HFF-Myc (cell line): Measurements from ENCODE around the gene ABCA13.

ENCODE experiments used
- DNase-seq: peaks from one replicate; pipeline ENCODE4 v3.0.0-alpha.2; 2011; ENCODE audit warnings: low read depth; ENCODE audit errors: extremely low read depth
- H3K4me3 ChIP-seq: replicated peaks from 2 replicates; pipeline ENCODE4 v1.5.1; 2011; ENCODE audit warnings: low read depth, mild to moderate bottlenecking, control low read depth, low read length
- TF ChIP-seq, protein P1 (sequence below): IDR thresholded peaks from 2 replicates; pipeline ENCODE4 v1.5.1; 2012; ENCODE audit warnings: mild to moderate bottlenecking, low read depth, low read length, control low read depth; ENCODE audit errors: missing control alignments

ABCA13 gene

DNA sequence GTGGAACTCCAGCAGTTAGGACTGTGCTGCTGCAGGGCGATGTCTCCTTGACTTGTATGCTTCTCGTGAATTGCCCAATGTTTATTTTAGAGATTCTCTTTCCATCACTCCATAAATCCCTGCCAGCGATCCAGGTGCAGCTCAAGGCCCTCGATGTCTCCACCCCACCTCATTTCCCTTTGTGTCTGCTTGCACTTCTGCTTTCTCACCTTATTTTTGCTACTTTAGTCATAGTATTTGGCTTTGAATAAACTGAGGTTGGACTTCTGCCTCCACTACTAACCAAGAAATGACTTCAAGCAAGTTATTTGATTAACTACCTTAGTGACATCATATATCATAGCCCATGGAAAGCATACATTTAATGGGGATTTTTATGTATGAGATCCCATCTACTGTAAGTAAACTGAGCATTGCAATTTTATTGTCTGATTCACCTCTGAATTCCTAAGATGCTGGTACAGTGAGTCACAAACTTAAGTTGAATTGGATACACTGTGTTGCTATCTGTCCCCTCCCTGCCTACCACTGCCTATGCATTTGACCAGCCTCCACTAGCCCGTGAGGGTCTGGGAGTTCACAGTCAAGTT, 255.8 kb downstream of the ABCA13 start:
- TF ChIP-seq, protein P1, sequence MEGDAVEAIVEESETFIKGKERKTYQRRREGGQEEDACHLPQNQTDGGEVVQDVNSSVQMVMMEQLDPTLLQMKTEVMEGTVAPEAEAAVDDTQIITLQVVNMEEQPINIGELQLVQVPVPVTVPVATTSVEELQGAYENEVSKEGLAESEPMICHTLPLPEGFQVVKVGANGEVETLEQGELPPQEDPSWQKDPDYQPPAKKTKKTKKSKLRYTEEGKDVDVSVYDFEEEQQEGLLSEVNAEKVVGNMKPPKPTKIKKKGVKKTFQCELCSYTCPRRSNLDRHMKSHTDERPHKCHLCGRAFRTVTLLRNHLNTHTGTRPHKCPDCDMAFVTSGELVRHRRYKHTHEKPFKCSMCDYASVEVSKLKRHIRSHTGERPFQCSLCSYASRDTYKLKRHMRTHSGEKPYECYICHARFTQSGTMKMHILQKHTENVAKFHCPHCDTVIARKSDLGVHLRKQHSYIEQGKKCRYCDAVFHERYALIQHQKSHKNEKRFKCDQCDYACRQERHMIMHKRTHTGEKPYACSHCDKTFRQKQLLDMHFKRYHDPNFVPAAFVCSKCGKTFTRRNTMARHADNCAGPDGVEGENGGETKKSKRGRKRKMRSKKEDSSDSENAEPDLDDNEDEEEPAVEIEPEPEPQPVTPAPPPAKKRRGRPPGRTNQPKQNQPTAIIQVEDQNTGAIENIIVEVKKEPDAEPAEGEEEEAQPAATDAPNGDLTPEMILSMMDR, result no peak
- no peak for DNase-seq
- H3K4me3 ChIP-seq, result no peak overlapping the region

DNA sequence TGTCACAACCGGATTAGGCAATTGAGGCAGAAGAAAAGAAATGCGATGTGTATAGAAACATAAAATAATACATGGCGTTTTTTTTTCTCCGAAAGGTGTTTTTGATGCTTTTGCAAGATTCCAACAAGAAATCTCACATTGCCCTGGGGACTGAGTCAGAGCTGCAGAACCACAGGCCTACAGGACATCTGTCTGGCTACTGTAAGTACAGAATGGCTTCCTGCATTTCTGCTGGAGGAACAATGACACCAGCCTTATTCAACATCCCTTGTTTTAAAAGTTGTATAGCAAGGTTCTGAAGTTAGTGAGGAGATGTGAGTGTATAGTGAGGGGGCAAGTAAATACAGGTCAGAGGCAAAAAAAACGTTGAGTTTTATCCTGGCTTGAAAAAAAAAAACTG, 256.4 kb downstream of the ABCA13 start:
- TF ChIP-seq, protein P1, result no peak
- H3K4me3 ChIP-seq, result no peak overlapping the region
- no peak for DNase-seq

DNA sequence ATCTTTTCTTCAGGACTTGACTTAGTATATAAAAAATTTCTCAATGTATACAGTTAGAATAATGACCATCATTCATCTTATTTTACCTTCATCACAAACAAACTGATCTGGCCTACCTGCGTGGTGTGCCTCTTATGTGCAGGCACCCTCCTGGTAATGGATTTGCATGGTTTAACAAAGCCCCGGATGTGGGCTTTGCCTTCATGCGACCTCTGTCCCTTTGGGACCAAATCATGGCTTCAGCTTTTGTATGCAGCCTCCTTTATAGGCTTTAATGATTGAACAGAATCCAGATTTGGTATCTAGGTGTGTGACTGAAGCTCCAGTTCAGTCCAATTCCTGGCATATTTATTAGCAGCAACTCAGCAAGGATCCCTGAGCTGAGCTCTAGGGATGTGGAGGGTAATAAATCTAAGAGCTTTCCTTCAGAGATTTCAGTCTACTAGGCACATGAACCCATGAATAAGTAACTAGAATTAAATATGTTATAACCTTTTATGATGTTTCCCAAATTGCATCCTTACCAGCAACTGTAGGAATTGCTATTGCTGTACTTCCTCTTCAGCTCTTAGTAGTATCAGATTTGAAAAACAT, 256.9 kb downstream of the ABCA13 start:
- no peak overlapping the region for H3K4me3 ChIP-seq
- no peak for DNase-seq
- TF ChIP-seq, protein P1, result no peak

DNA sequence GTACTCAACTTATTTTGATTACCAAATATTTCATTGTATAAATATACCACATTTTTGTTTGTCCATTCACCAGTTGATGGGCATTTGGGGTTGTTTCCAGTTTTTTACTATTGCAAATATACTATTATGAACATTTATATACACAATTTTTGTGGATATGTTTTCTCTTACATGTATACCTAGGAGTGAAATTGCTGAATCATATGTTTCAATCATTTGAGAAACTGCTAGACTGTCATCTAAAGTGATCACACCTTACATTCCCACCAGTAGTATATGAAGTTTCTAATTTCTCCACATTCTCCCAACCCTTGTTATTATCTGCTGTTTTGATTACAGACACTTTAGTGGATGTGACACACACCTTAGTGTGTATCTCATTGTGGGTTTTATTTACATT, 257.9 kb downstream of the ABCA13 start:
- DNase-seq, result no peak
- H3K4me3 ChIP-seq, result no peak overlapping the region
- TF ChIP-seq, protein P1, result no peak

DNA sequence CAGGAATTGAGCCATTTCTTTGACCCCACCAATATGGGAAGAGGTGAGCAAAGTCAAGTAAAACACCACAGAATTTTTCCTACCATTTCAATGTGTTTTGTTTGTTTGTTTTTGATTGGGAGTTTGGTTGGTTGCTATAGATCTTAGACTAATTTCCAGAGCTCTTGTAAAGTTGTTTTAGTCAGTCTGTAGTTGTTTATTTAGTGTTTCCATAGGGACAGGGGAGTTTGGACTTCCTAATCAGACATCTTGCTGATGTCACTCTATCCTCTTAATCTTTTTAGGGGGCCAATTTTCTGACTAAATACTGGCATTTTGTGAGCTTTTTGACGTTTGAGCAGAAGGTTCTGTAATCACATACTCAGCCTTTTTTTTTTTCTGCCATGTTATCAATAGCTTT, 266.9 kb downstream of the ABCA13 start:
- TF ChIP-seq, protein P1, result no peak
- no peak for DNase-seq
- no peak overlapping the region for H3K4me3 ChIP-seq

DNA sequence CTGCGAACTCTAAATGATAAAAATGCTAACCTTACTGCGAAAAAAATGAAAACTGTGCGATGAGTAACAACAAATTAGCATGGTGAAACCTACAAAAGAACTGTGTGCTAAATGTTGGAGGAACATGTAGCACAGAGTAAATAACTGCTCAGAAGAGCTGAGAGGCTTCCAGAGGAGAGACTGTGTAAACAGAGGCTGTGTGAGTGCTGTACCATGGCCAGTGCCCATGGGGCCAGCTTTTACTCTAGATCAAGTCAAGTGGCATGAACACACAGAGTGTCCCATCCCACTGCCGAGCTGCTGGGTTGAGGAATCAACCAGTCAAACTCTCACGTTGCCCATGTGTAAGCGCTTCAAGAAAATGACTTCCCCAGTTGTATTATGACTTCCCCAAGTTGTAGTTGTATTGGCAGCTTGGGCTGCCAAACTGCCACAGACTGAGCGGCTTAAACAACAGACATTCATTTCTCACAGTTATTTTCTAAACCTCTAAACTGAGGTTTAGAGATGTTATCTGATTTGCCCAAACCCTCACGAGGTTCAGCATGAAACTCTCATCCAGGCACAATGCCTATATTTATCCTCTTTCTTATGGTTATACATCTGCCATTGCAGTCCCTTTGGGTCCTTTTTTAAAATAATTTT, 270.7 kb downstream of the ABCA13 start:
- no peak overlapping the region for H3K4me3 ChIP-seq
- no peak for DNase-seq
- TF ChIP-seq, protein P1, result no peak
